Measurements from ENCODE around the gene SPATA31D1.

GRCh38 chr9:82038897-82039296 lies 50.3 kb downstream of the SPATA31D1 start:
- TF ChIP-seq CTCF (IDR thresholded peaks at IDR 0.05) (no peak), POLR2A (IDR thresholded peaks at IDR 0.05) (no peak), POLR2AphosphoS5 (IDR thresholded peaks at IDR 0.05) (no peak)
